Measurements from ENCODE around the gene PABPC3.

PABPC3 gene

DNA sequence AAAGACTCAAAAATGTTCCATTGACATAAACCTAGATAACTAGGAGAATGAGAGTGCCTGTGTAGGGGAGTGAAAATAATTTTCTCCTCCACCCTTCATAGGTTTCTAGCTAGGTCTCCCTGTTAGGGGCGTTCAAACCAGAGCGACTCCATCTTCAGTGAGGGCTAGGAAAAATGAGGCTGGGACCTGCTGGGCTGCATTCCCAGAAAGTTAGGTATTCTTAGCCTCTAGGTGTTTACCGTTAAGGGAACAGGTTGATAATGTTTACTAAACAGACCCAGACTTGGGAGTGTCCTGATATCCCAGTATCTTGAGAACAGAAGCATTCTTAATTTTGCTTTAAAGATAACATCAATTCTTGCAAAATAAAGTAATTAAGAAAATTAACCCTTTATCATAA lies 20.1 kb downstream of the PABPC3 start:
- TF ChIP-seq, protein P1, sequence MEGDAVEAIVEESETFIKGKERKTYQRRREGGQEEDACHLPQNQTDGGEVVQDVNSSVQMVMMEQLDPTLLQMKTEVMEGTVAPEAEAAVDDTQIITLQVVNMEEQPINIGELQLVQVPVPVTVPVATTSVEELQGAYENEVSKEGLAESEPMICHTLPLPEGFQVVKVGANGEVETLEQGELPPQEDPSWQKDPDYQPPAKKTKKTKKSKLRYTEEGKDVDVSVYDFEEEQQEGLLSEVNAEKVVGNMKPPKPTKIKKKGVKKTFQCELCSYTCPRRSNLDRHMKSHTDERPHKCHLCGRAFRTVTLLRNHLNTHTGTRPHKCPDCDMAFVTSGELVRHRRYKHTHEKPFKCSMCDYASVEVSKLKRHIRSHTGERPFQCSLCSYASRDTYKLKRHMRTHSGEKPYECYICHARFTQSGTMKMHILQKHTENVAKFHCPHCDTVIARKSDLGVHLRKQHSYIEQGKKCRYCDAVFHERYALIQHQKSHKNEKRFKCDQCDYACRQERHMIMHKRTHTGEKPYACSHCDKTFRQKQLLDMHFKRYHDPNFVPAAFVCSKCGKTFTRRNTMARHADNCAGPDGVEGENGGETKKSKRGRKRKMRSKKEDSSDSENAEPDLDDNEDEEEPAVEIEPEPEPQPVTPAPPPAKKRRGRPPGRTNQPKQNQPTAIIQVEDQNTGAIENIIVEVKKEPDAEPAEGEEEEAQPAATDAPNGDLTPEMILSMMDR (IDR thresholded peaks at IDR 0.05; ENCODE audit: insufficient read depth, low read length, missing control alignments): no peak
- ChIA-PET CTCF (no interaction called here), POLR2A (no interaction called here)

GRCh38 chr13:25117312-25117711 lies 21.4 kb downstream of the PABPC3 start:
- ChIA-PET CTCF (no interaction called here), POLR2A (no interaction called here)
- no peak for DNase-seq (ENCODE audit: low read depth, low spot score)
- H3K4me3 ChIP-seq (ENCODE audit: low read depth, low read length): no peak overlapping the region
- TF ChIP-seq, protein P1 (IDR thresholded peaks at IDR 0.05; ENCODE audit: insufficient read depth, low read length, missing control alignments): no peak

More for the DNA sequence above, 20.1 kb downstream of the PABPC3 start:
- no peak overlapping the region for H3K4me3 ChIP-seq (ENCODE audit: low read depth, low read length)
- DNase-seq (ENCODE audit: low read depth, low spot score): no peak

GRCh38 chr13:25118378-25118905 lies 22.5 kb downstream of the PABPC3 start:
- ChIA-PET CTCF (no interaction called here), POLR2A (no interaction called here)
- TF ChIP-seq, protein P1 (IDR thresholded peaks at IDR 0.05; ENCODE audit: insufficient read depth, low read length, missing control alignments): no peak
- H3K4me3 ChIP-seq (ENCODE audit: low read depth, low read length): no peak overlapping the region
- DNase-seq (ENCODE audit: low read depth, low spot score): no peak

GRCh38 chr13:25130944-25131343 lies 35.0 kb downstream of the PABPC3 start:
- no peak overlapping the region for H3K4me3 ChIP-seq (ENCODE audit: low read depth, low read length)
- ChIA-PET CTCF (interaction anchor here (1.0 to 3.1 kb wide), 2 partner anchors 9 to 18 kb away, joined by 3 to 11 read pairs; no protein-coding TSS in a partner anchor), POLR2A (no interaction called here)
- no peak for DNase-seq (ENCODE audit: low read depth, low spot score)
- TF ChIP-seq, protein P1 (IDR thresholded peaks at IDR 0.05; ENCODE audit: insufficient read depth, low read length, missing control alignments): no peak

GRCh38 chr13:25131881-25132420 lies 36.0 kb downstream of the PABPC3 start:
- no peak overlapping the region for H3K4me3 ChIP-seq (ENCODE audit: low read depth, low read length)
- ChIA-PET POLR2A (no interaction called here), CTCF (interaction anchor here (1.0 to 3.1 kb wide), 3 partner anchors 10 to 19 kb away, joined by 3 to 11 read pairs (median 4); no protein-coding TSS in a partner anchor)
- DNase-seq (ENCODE audit: low read depth, low spot score): no peak
- TF ChIP-seq, protein P1 (IDR thresholded peaks at IDR 0.05; ENCODE audit: insufficient read depth, low read length, missing control alignments): no peak

DNA sequence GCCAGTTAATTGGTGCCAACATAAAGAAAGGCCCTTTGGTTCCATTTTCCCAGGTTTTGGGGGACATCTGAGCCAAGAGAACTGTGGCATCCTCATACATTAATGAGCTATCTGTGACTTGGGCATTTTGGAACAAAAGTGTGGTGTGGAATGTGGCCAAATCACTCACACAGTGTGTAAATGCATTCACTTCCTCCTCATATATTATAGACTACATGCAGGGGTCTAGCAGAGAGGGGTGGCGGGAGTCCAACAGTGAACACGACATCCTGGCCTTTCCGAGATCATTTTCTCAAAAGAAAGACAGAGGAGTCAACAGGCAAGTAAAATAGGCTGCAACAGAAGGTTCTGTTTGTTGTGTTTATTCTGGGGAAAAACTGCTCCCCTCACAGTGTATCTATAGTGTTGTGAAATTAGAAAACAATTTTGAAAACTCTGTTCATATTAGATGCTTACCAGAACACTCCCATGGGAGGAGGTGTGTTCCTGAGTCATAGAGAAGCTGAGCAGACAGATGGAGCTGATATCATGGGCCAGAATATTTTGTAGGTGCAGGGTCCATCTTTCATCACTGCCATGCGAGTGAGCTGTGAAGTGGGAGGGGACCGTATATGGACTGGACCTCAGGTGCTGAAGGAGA lies 36.9 kb downstream of the PABPC3 start:
- no peak overlapping the region for H3K4me3 ChIP-seq (ENCODE audit: low read depth, low read length)
- ChIA-PET POLR2A (no interaction called here), CTCF (interaction anchor here (1.2 to 3.1 kb wide), 3 partner anchors 11 to 20 kb away, joined by 4 to 11 read pairs (median 4); no protein-coding TSS in a partner anchor)
- TF ChIP-seq, protein P1 (IDR thresholded peaks at IDR 0.05; ENCODE audit: insufficient read depth, low read length, missing control alignments): no peak
- no peak for DNase-seq (ENCODE audit: low read depth, low spot score)

Measured in AG04449 (cell line).